ENCODE measurements around the gene TKFC.

TKFC gene

DNA sequence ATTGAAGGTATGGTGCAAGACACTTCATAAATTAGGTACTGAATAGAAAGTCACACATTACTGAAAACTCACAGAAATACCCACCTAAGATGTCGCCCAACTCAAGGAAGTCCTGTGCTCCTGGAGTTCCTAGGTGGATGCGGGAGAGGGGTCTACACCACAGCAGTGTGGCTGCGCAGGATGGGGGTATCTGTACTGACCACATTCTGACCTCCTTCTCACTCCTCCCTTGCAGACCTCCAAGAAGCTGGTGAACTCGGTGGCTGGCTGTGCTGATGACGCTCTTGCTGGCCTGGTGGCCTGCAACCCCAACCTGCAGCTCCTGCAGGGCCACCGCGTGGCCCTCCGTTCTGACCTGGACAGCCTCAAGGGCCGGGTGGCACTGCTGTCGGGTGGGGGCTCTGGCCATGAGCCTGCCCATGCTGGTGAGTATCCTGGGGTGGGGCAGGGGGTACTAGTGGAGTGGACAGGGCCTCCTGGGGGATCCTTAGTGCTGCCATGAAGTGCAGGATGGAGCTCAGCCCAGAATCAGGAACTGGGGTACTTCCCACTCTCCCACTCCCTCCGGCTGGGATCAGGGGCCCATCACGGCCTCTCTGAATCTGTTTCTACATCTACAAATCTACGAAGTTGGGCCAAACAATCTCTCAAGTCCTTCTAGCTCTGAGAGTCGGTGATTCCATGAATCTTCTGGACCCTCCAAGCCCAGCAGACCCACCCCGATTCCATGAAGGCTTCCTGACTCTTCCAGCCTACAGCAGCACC lies 4.9 kb downstream of the TKFC start:
- in situ Hi-C loops (cut with HindIII; ENCODE audit: low sequenced_read_pairs): no loop called here
- no peak overlapping the region for H3K4me3 ChIP-seq (ENCODE audit: low read depth, low read length)
- no peak for DNase-seq (ENCODE audit: low read depth, low spot score)
- TF ChIP-seq, protein P1, sequence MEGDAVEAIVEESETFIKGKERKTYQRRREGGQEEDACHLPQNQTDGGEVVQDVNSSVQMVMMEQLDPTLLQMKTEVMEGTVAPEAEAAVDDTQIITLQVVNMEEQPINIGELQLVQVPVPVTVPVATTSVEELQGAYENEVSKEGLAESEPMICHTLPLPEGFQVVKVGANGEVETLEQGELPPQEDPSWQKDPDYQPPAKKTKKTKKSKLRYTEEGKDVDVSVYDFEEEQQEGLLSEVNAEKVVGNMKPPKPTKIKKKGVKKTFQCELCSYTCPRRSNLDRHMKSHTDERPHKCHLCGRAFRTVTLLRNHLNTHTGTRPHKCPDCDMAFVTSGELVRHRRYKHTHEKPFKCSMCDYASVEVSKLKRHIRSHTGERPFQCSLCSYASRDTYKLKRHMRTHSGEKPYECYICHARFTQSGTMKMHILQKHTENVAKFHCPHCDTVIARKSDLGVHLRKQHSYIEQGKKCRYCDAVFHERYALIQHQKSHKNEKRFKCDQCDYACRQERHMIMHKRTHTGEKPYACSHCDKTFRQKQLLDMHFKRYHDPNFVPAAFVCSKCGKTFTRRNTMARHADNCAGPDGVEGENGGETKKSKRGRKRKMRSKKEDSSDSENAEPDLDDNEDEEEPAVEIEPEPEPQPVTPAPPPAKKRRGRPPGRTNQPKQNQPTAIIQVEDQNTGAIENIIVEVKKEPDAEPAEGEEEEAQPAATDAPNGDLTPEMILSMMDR (IDR thresholded peaks at IDR 0.05; ENCODE audit: low read depth, low read length): no peak

DNA sequence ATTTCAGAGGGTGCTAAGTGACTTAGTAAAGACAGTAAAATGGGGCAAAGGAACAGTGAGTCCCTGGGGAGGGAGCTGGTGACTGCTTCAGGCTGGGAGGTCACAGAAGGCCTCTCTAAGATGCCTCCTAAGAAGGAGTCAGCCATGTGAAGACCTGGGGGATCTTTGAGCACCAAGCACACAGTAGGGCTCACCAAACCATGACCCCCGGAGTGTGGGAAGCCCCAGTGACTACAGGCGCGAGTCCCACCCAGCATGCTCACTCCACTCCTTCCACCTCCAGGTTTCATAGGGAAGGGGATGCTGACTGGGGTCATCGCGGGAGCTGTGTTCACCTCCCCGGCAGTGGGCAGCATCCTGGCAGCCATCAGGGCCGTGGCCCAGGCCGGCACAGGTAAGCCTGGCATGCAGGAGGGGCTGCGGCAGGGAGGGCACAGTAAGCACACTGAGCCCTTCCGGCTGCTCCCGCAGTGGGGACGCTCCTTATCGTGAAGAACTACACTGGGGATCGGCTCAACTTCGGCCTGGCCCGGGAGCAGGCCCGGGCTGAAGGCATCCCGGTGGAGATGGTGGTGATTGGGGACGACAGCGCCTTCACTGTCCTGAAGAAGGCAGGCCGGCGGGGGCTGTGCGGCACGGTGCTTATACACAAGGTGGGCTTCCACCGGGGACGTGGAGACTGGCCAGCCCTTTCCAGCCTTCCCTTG lies 5.9 kb downstream of the TKFC start:
- TF ChIP-seq, protein P1 (IDR thresholded peaks at IDR 0.05; ENCODE audit: low read depth, low read length): no peak
- DNase-seq (ENCODE audit: low read depth, low spot score): no peak
- in situ Hi-C loops (cut with HindIII; ENCODE audit: low sequenced_read_pairs): no loop called here
- no peak overlapping the region for H3K4me3 ChIP-seq (ENCODE audit: low read depth, low read length)

DNA sequence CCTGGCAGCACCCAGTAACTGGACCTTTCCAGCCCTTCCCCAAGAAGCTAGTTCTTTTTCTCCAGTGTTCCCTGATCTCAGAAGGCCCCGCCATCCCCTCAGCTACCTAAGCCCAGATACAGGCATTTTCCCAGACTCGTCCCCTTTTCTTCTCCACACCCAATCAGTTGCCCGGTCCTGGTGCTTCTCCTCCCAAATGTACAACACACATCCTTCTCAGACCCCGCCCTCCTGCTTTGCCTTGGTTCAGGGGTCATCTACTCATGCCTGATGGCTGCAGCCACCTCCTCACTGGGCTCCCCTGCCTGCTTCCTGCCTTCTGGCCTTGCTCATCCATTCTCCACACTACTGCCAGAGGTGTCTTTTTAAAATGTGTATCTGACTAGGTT lies 6.5 kb downstream of the TKFC start:
- TF ChIP-seq, protein P1 (IDR thresholded peaks at IDR 0.05; ENCODE audit: low read depth, low read length): no peak
- in situ Hi-C loops (cut with HindIII; ENCODE audit: low sequenced_read_pairs): no loop called here
- no peak overlapping the region for H3K4me3 ChIP-seq (ENCODE audit: low read depth, low read length)
- no peak for DNase-seq (ENCODE audit: low read depth, low spot score)

DNA sequence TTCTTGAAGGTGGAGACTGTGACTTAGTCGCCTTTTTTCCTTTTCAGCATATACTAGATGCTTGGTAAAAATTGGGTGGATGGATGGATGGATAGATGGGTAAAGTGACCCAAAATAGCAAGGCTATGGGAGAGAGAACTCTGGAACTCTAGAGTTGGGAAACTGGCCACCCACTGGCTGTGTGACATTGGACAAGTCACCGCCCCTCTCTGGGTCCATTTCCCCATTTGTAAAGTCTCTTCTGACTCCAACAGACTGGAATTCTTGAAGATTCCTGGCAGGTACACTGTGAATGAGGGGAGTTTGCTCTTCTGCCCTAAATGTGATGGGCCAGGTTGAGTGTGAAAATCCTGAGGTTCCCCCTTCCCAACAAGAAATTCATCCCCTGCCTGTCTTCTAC lies 8.0 kb downstream of the TKFC start:
- DNase-seq (ENCODE audit: low read depth, low spot score): no peak
- TF ChIP-seq, protein P1 (IDR thresholded peaks at IDR 0.05; ENCODE audit: low read depth, low read length): no peak
- in situ Hi-C loops (cut with HindIII; ENCODE audit: low sequenced_read_pairs): no loop called here

DNA sequence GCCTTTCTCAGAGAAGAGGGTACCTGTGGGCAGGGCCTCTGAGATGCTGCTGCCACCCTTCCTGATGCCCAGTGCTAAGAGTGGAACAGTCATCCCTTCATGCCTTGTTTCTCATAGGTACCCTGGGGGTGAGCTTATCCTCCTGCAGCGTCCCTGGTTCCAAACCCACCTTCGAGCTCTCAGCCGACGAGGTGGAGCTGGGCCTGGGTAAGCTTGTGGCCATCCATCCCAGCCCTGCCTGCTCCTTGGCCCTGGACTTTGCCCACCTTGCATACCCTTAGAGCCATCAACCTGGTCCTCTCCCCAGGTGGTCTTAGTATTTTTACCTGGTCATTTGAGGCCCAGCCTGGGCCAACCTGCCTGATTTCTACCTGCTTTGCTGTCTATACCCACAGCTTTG lies 8.7 kb downstream of the TKFC start:
- TF ChIP-seq, protein P1 (IDR thresholded peaks at IDR 0.05; ENCODE audit: low read depth, low read length): no peak
- no peak for DNase-seq (ENCODE audit: low read depth, low spot score)
- in situ Hi-C loops (cut with HindIII; ENCODE audit: low sequenced_read_pairs): no loop called here
- H3K4me3 ChIP-seq (ENCODE audit: low read depth, low read length): no peak overlapping the region

More for the DNA sequence above, 8.0 kb downstream of the TKFC start:
- no peak overlapping the region for H3K4me3 ChIP-seq (ENCODE audit: low read depth, low read length)

DNA sequence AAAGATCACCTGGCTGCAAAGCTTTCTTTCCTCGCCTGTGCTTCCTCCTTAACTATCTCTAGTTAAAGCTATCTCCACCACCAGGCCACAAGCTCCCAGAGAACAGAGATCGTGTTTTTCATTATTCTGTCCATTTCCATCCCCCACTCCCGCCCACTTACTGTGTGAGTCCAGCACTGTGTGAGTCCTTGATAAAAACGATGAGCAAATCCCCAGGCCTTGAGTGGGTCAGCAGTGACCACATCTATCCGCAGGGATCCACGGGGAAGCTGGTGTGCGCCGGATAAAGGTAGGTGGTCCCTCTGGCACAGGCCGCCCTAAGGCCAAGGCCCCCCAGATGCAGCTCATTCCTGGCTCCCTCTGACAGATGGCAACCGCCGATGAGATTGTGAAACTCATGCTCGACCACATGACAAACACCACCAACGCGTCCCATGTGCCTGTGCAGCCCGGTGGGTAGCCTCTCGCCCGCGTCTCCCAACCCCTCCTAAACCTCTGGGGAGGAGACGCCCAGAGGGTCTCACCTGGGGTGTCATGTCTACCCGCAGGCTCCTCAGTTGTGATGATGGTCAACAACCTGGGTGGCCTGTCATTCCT lies 9.3 kb downstream of the TKFC start:
- no peak overlapping the region for H3K4me3 ChIP-seq (ENCODE audit: low read depth, low read length)
- TF ChIP-seq, protein P1 (IDR thresholded peaks at IDR 0.05; ENCODE audit: low read depth, low read length): no peak
- in situ Hi-C loops (cut with HindIII; ENCODE audit: low sequenced_read_pairs): no loop called here
- no peak for DNase-seq (ENCODE audit: low read depth, low spot score)

Data from astrocyte of the spinal cord (primary cell).